GM23248 (cell line): ENCODE data around the gene RBBP6.

ENCODE experiments used
- EZH2 ChIP-seq: fragments of 200-600 bp; sonication (generic); IDR thresholded peaks from 2 replicates; pipeline ENCODE4 v1.6.1; 2018; ENCODE audit warnings: antibody characterized with exemption, mild to moderate bottlenecking; ENCODE audit not compliant: insufficient read depth, poor library complexity, severe bottlenecking
- EZH2phosphoT487 ChIP-seq: fragments of 200-600 bp; sonication (generic); IDR thresholded peaks from 2 replicates; pipeline ENCODE4 v1.6.1; 2018; ENCODE audit warnings: antibody characterized with exemption, moderate library complexity, mild to moderate bottlenecking, low read depth; ENCODE audit not compliant: insufficient read depth

GRCh38 chr16:24572069-24572468 lies 32.7 kb downstream of the RBBP6 start:
- TF ChIP-seq EZH2phosphoT487 (no peak), EZH2 (no peak)
